Stimulated activated CD4-positive, alpha-beta T cell treated with anti-CD3 and anti-CD28 coated beads, Interleukin-4, amount 100 ng/mL, for 48 hours (primary cell): ENCODE data around the gene NCK2.

Experiments used
- DNase-seq, 2 donors: peaks; one replicate each; pipeline ENCODE4 v3.0.0-alpha.2; 2020; ENCODE audit warnings: low read depth in 2 of 2

The NCK2 gene

DNA sequence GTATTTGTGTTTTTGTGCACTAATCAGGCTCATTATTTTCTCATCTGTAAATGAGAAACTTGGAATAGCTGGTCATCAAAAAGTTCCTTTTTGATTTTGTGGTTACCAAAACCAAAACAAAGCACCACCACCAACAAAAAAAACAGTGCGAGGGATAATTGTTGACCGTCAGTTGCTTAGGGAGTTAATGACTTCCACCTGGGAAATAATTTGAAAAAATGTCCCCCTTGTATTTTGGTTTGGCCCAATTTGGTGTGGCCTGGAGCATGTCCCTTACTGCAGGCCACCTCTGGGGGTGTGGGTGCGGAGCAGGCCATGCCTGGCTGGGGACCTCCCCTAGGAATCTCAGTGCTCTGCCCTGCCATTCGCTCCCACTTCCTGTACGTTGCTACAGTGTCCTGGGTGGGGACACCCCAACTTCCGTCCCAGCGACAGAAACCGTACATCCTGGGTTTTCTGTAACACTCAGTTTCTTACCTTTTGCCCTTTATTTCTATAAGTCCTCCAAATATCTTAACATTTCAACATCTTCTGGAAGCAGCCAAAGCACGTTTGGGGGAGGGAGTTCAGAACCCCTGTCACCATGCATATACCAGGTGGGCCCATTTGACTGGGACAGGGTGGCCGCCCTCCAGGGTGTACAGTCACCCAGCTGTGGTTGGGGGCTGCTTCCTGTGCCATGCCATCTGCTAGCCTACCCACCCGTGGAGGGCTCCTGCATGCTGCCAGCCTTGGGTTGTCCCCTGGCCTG, 31.3 kb downstream of the NCK2 start:
- DNase-seq: no peak

GRCh38 chr2:105776560-105776928, 31.8 kb downstream of the NCK2 start:
- no peak for DNase-seq

DNA sequence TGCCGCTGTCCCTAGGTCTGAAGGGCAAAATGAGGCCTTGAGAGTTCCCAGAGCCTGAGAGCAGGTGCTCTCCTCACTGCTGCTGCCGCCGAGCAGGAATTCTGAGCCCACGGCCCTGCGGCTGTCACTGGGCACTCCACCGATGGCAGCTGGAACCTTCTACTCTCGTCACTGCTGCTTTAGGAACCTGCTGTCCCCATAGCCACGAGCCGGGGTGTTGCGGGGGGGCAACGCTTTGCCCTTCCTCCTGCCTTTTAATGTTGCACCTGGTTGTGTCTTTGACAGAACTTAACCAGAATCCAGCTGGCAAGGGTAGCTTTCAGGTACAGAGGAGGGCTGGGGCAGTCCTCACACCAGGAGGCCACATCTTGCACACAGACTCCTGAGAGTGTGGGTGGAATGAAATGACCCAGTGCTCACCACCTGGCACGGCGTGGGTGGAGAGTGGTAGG, 32.3 kb downstream of the NCK2 start:
- no peak for DNase-seq

GRCh38 chr2:105777506-105778055, 32.9 kb downstream of the NCK2 start:
- DNase-seq: no peak

DNA sequence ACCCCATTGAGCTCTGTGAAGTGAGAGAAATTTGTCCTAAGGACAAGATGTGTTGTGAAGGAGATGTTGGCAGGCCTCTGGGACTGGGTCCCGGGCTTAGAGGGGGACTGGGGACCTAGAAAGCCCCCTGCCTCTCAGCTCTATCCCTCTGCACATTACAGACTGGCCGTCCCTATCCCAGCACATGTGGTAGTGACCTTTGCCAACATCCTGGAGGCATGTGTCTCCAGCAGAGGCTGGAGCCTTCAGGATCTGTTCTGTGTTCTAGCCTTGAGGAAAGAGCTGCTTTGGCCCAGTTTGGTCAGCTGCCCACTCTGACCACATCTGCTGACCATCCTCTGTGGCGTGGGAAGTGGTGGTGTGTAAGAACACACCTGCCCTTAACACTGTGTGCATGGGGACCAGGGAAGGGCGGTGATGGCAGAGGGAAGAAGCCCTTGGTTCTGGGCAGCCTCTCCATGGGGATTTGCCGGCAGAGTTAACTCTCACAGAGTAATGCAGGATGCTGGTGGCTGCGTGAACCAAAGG, 33.4 kb downstream of the NCK2 start:
- no peak for DNase-seq

DNA sequence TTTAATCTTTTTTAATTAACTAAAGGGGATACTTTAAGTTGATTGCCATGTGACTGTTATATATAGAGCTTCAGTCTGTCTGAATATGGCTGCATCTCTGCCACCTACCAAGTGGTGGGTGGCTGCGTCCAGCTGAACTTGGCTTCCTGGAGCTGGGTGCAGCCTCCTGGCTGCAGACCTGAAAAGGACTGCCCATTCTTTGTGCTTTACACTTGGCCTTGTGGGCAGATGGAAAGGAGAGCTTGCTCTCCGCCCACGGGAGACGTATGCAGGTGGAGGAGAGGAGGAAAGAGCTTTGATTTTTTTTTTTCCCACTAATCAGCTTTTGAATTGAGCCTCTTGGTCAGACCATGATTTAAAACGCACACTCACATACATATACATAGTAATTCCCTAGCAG, 34.7 kb downstream of the NCK2 start:
- DNase-seq: no peak

DNA sequence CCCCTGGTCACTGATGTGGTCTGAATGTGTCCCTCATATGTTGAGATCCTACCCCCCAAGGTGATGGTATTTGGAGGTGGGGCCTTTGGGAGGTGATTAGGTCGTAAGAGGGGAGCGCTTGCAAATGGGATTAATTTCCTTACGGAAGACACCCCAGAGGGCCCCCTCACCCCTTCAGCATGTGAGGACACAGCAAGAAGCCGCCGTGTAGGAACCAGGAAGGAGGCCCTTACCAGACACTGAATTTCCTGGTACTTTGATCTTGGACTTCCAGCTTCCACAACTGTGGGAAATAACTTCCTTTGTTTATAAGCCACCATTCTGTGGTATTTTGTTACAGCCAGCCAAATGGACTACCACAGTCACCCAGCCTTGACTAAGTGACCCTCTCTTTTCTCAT, 35.9 kb downstream of the NCK2 start:
- DNase-seq: no peak

GRCh38 chr2:105781274-105781978, 36.7 kb downstream of the NCK2 start:
- no peak for DNase-seq

- no peak for DNase-seq
Measured at GRCh38 chr2:105782123-105782522, 37.4 kb downstream of the NCK2 start.

GRCh38 chr2:105782646-105783045, 37.9 kb downstream of the NCK2 start:
- no peak for DNase-seq

- no peak for DNase-seq
Measured at GRCh38 chr2:105783151-105783738, 38.5 kb downstream of the NCK2 start.

GRCh38 chr2:105783972-105784371, 39.3 kb downstream of the NCK2 start:
- DNase-seq: no peak

- no peak for DNase-seq
Measured at GRCh38 chr2:105784589-105784988, 39.9 kb downstream of the NCK2 start.

DNA sequence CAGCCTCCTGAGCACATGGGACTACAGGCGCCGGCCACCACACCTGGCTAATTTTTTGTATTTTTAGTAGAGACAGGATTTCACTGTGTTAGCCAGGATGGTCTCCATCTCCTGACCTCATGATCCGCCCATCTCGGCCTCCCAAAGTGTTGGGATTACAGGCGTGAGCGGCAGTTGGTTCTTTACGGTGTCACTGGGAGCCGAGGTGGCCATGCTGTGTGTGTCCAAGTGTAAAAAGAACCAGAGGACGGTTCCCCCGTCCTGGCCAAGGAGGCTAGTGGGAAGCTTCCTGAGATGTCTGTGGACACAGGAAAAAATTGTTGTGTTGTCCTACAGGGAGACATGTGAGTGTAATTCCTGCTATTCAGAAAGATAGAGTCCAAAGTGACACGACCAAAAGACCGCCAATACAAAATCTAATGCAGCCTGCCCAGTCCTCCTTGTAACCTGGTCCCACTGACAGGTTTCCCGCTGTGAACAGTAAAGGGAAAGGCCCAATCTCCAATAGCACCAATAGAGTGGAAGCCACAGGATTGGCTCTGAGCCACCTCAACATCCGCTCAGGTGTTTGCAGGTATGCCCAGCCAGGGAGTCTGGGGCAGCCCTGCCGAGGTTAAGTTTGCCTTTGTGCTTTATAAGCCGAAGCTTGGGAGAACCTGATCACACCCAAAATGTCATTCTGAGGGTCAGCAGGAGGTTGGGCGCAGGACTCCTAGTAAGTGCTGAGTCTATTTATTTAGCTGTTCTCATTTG, 40.6 kb downstream of the NCK2 start:
- no peak for DNase-seq

- no peak for DNase-seq
Measured at GRCh38 chr2:105786231-105787230, 41.8 kb downstream of the NCK2 start.

GRCh38 chr2:105787376-105788318, 42.9 kb downstream of the NCK2 start:
- peak in 1 of 2 donors; percentile 66 for DNase-seq

DNA sequence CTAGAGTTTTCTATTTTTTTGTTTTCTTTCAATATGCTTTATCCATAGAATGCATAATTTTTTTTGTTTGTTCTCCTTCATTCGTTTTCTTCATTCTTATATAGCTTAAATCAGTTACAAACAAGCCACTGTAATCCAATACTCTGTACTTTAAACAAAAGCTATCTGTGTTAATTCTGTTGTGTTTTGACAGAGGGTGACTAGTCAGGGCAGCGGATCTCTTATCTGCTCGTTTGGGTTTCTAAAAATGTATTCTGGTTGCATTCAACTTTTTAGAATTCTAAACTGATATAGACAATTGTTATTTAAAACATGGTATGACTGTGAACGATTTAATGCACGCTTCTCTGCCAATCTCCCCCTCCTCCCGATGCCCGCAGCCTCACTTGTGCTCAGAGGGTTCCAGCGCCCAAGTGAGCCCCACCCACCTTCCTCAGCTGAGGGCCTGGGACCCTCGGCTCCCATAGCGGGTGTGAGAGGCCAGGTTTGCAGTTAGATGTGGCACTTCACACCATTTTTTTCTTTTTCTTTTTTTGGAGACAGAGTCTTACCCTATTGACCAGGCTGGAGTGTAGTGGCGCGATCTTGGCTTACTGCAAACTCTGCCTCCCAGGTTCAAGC, 44.1 kb downstream of the NCK2 start:
- no peak for DNase-seq

GRCh38 chr2:105789745-105790460, 45.2 kb downstream of the NCK2 start:
- DNase-seq: no peak
